SKM-1 (cell line): Measurements from ENCODE around the gene KIF7.

ENCODE experiments used
- DNase-seq: peaks from one replicate; lab custom pipeline; 2025; ENCODE audit not compliant: unreplicated experiment; lab: John Stamatoyannopoulos, UW

The KIF7 gene

GRCh38 chr15:89648106-89649012 lies 6.9 kb downstream of the KIF7 start:
- no peak for DNase-seq

- peak; percentile 31 for DNase-seq
These were observed 7.9 kb downstream of the KIF7 start for GRCh38 chr15:89647191-89647851.

- no peak for DNase-seq
These were observed 8.7 kb downstream of the KIF7 start for GRCh38 chr15:89646416-89647141.

- no peak for DNase-seq
These were observed 9.6 kb downstream of the KIF7 start for GRCh38 chr15:89645680-89646079.

- no peak for DNase-seq
These were observed 13.2 kb downstream of the KIF7 start for GRCh38 chr15:89642106-89642505.

GRCh38 chr15:89641053-89641452 lies 14.2 kb downstream of the KIF7 start:
- no peak for DNase-seq

GRCh38 chr15:89640245-89640644 lies 15.0 kb downstream of the KIF7 start:
- no peak for DNase-seq

- DNase-seq: no peak
These were observed 21.7 kb downstream of the KIF7 start for GRCh38 chr15:89633585-89633984.

GRCh38 chr15:89632563-89633430 lies 22.5 kb downstream of the KIF7 start:
- no peak for DNase-seq

- no peak for DNase-seq
These were observed 23.4 kb downstream of the KIF7 start for GRCh38 chr15:89631902-89632264.

- DNase-seq: no peak
These were observed 24.0 kb downstream of the KIF7 start for GRCh38 chr15:89630974-89631901.

GRCh38 chr15:89630260-89630659 lies 25.0 kb downstream of the KIF7 start:
- no peak for DNase-seq

- no peak for DNase-seq
These were observed 25.4 kb downstream of the KIF7 start for GRCh38 chr15:89629829-89630228.

GRCh38 chr15:89628806-89629715 lies 26.2 kb downstream of the KIF7 start:
- DNase-seq: no peak

- no peak for DNase-seq
These were observed 27.0 kb downstream of the KIF7 start for GRCh38 chr15:89628301-89628700.

GRCh38 chr15:89627256-89627970 lies 27.9 kb downstream of the KIF7 start:
- no peak for DNase-seq

- DNase-seq: no peak
These were observed 29.6 kb downstream of the KIF7 start for GRCh38 chr15:89625716-89626115.

GRCh38 chr15:89623165-89623564 lies 32.1 kb downstream of the KIF7 start:
- no peak for DNase-seq
